HepG2 (cell line): ENCODE data around the gene EPB41. TPM values are rescaled to one million over a fixed set of nuclear protein-coding genes. Genes with fewer than 3 reads are reported as not detected.
A peak's percentile ranks its signal among the peaks of the same experiment; 100 is the strongest.

Experiments
- ATAC-seq: fragments of 200-7000 bp; cut with Tn5 transposase; 3 replicates; pipeline ENCODE4 v1.9.1; 2020; ENCODE audit warnings: mild to moderate bottlenecking, moderate library complexity
- BruUV-seq: library from RNA; stranded (reverse); fragments of 400-500 nt; replicated peaks from 2 replicates; lab custom pipeline; 2021; lab: Mats Ljungman, UMichigan
- CTCF ChIA-PET: fragments of 300-600 bp; formaldehyde crosslinking; extraction: SDS; loops from one replicate; lab custom pipeline; 2021; ENCODE audit warnings: low total read pairs, inconsistent platforms, low intra/inter-chr PET ratio; lab: Yijun Ruan, JAX
- POLR2A ChIA-PET: fragments of 350-600 bp; sonication (Branson Sonifier 250); formaldehyde crosslinking; loops from one replicate; lab custom pipeline; 2020; ENCODE audit warnings: antibody characterized with exemption, inconsistent platforms; lab: Yijun Ruan, JAX
- DNase-seq: peaks from one replicate; pipeline ENCODE4 v3.0.0-alpha.2; 2015; ENCODE audit warnings: low spot score
- FAIRE-seq: peaks from 3 replicates; lab custom pipeline; 2011; peaks lifted over from hg19 to GRCh38; lab: Jason Lieb, UNC
- H2AFZ ChIP-seq: one replicate; pipeline ENCODE4 v1.6.1; 2011; ENCODE audit warnings: low read length, inconsistent platforms
- H3K27ac ChIP-seq: fragments of 300-600 bp; 3 replicates; pipeline ENCODE4 v1.8.0; 2011; ENCODE audit warnings: mixed run types, mild to moderate bottlenecking, mixed read lengths, low read length, inconsistent platforms; ENCODE audit not compliant: insufficient read depth; ENCODE audit errors: extremely low read length
- H3K27me3 ChIP-seq, 2 experiments: fragments of 200-600 bp in 1 of 2; 2 replicates in 1 of 2; 3 replicates in 1 of 2; pipeline versions ENCODE4 v1.6.0 to v1.8.0; 2011; ENCODE audit warnings: low read length in 2 of 2, mild to moderate bottlenecking in 2 of 2, moderate library complexity in 2 of 2, inconsistent platforms in 1 of 2; ENCODE audit not compliant: insufficient read depth in 2 of 2, control insufficient read depth in 1 of 2
- H3K36me3 ChIP-seq, 2 experiments: fragments of 200-600 bp in 1 of 2; replicated peaks in 1 of 2; 2 replicates in 1 of 2; 3 replicates in 1 of 2; pipeline versions ENCODE4 v1.5.1 to v1.8.0; 2011; ENCODE audit warnings: low read length in 2 of 2, inconsistent platforms in 1 of 2; ENCODE audit not compliant: insufficient read depth in 2 of 2, control insufficient read depth in 1 of 2
- H3K4me1 ChIP-seq: 2 replicates; pipeline ENCODE4 v1.5.1; 2012; ENCODE audit warnings: low read length, inconsistent platforms; ENCODE audit not compliant: insufficient read depth
- H3K4me2 ChIP-seq: 2 replicates; pipeline ENCODE4 v1.6.0; 2011; ENCODE audit warnings: low read depth, low read length, inconsistent platforms
- H3K4me3 ChIP-seq, 3 experiments: fragments of 200-600 bp in 1 of 3; sonication (generic), shearing (Covaris generic) in 1 of 3; replicated peaks in 1 of 3; 2 replicates each; pipeline ENCODE4 v1.5.1; 2011 to 2016; ENCODE audit warnings: low read length in 3 of 3, inconsistent platforms in 2 of 3, low read depth in 2 of 3, mild to moderate bottlenecking in 2 of 3, control low read depth in 1 of 3, mixed read lengths in 1 of 3; ENCODE audit not compliant: insufficient read depth in 1 of 3
- H3K79me2 ChIP-seq: one replicate; pipeline ENCODE4 v1.6.1; 2011; ENCODE audit warnings: low read length, inconsistent platforms; ENCODE audit not compliant: insufficient read depth
- H3K9ac ChIP-seq: 2 replicates; pipeline ENCODE4 v1.6.0; 2011; ENCODE audit warnings: mild to moderate bottlenecking, low read depth, low read length, inconsistent platforms; ENCODE audit not compliant: insufficient read depth
- H3K9me3 ChIP-seq: 2 replicates; pipeline ENCODE4 v1.5.1; 2012; ENCODE audit warnings: mild to moderate bottlenecking, low read length
- H4K20me1 ChIP-seq: 2 replicates; pipeline ENCODE4 v1.6.0; 2011; ENCODE audit warnings: inconsistent platforms, mild to moderate bottlenecking, low read length, moderate library complexity; ENCODE audit not compliant: insufficient read depth
- ATF7 ChIP-seq, 2 experiments: fragments of 450-650 bp in 1 of 2; sonication (generic) in 1 of 2; formaldehyde crosslinking in 1 of 2; IDR thresholded peaks; 2 replicates each; pipeline versions ENCODE4 v1.4.0 to v1.6.1; 2016 to 2020; ENCODE audit warnings: antibody characterized with exemption in 1 of 2, mild to moderate bottlenecking in 1 of 2, missing genetic modification reagents in 1 of 2
- ETV6 ChIP-seq: sonication (generic); formaldehyde crosslinking; conservative IDR thresholded peaks from 2 replicates; pipeline ENCODE4 v1.4.0; 2020; ENCODE audit warnings: missing genetic modification reagents
- KLF16 ChIP-seq, 2 experiments: sonication (generic) in 1 of 2; formaldehyde crosslinking in 1 of 2; IDR thresholded peaks; 2 replicates each; pipeline versions ENCODE4 v1.6.1 to v1.8.0; 2016 to 2023; ENCODE audit warnings: missing genetic modification reagents in 2 of 2, missing compliant biosample characterization in 1 of 2
- KMT2A ChIP-seq: sonication (generic); formaldehyde crosslinking; IDR thresholded peaks from 2 replicates; pipeline ENCODE4 v1.4.0; 2020; ENCODE audit warnings: missing genetic modification reagents
- MTF2 ChIP-seq: sonication (generic); formaldehyde crosslinking; IDR thresholded peaks from 2 replicates; pipeline ENCODE4 v1.5.0; 2020; ENCODE audit warnings: missing genetic modification reagents, borderline replicate concordance
- NCOA2 ChIP-seq: sonication (generic); formaldehyde crosslinking; IDR thresholded peaks from 2 replicates; pipeline ENCODE4 v1.8.0; 2022; ENCODE audit warnings: inconsistent platforms
- POLR2AphosphoS5 ChIP-seq: IDR thresholded peaks from 2 replicates; pipeline ENCODE4 v1.6.1; 2012; ENCODE audit warnings: low read depth, low read length
- RORA ChIP-seq: sonication (generic); formaldehyde crosslinking; IDR thresholded peaks from 2 replicates; pipeline ENCODE4 v1.5.0; 2020; ENCODE audit warnings: mild to moderate bottlenecking, missing genetic modification reagents, moderate library complexity
- RXRA ChIP-seq: sonication (generic); formaldehyde crosslinking; IDR thresholded peaks from 2 replicates; pipeline ENCODE4 v1.5.1; 2020; ENCODE audit warnings: missing genetic modification reagents
- ZNF121 ChIP-seq: sonication (generic); formaldehyde crosslinking; IDR thresholded peaks from 2 replicates; pipeline ENCODE4 v1.5.0; 2020; ENCODE audit warnings: mild to moderate bottlenecking, missing genetic modification reagents
- ZNF234 ChIP-seq: sonication (generic); formaldehyde crosslinking; conservative IDR thresholded peaks from 2 replicates; pipeline ENCODE4 v1.5.1; 2020; ENCODE audit warnings: mild to moderate bottlenecking, missing genetic modification reagents
- ZNF501 ChIP-seq: sonication (generic); formaldehyde crosslinking; IDR thresholded peaks from 2 replicates; pipeline ENCODE4 v1.5.1; 2020; ENCODE audit warnings: mild to moderate bottlenecking, moderate library complexity, missing genetic modification reagents
- ZNF629 ChIP-seq: sonication (generic); formaldehyde crosslinking; conservative IDR thresholded peaks from 2 replicates; pipeline ENCODE4 v1.5.0; 2020; ENCODE audit warnings: missing genetic modification reagents
- ZNF644 ChIP-seq: IDR thresholded peaks from 2 replicates; pipeline ENCODE4 v1.6.1; 2016; ENCODE audit warnings: low read depth
- ZNF773 ChIP-seq: sonication (generic); formaldehyde crosslinking; IDR thresholded peaks from 2 replicates; pipeline ENCODE4 v1.4.0; 2020; ENCODE audit warnings: missing genetic modification reagents, borderline replicate concordance
- ZNF83 ChIP-seq: sonication (generic); formaldehyde crosslinking; IDR thresholded peaks from 2 replicates; pipeline ENCODE4 v1.4.0; 2020; ENCODE audit warnings: missing genetic modification reagents, mild to moderate bottlenecking, borderline replicate concordance
- WGBS: methylation state at CpG from one replicate; pipeline ENCODE4 v1.1.6; 2017; ENCODE audit warnings: low lambda C conversion rate; 5-methylcytosine and 5-hydroxymethylcytosine counted together
- in situ Hi-C: cut with HindIII; loops from 2 replicates; pipeline ENCODE4 v1.10.0; 2017; ENCODE audit warnings: low pct_unique_long_range_greater_than_20kb; ENCODE audit not compliant: extremely low pct_ligation_motif_present
- intact Hi-C: fragments of 100-400 bp; cut with micrococcal nuclease; formaldehyde crosslinking; loops from one replicate; pipeline ENCODE4 v1.10.0; 2022; ENCODE audit not compliant: unreplicated experiment
- polyA plus RNA-seq, 8 experiments: library from polyadenylated mRNA; depleted of rRNA in 3 of 8; stranded (reverse) in 7 of 8; unstranded in 1 of 8; fragments of >200 nt; fragmentation: Illumina TruSeq in 4 of 8; extraction: Trizol in 4 of 8; gene quantifications; 2 replicates each; pipeline versions ENCODE4 v1.2.1 to v1.2.3, GENCODE V29; 2011 to 2016; ENCODE audit warnings: low read depth in 4 of 8, missing spikeins in 1 of 8, mixed read lengths in 1 of 8; ENCODE audit not compliant: insufficient read depth in 1 of 8
- total RNA-seq, 5 experiments: library from RNA; depleted of rRNA; stranded (reverse); fragments of >200 nt; fragmentation: Illumina TruSeq; extraction: Trizol; gene quantifications; 2 replicates each; pipeline ENCODE4 v1.2.3, GENCODE V29; 2016; ENCODE audit warnings: low read depth in 1 of 5
- TF ChIP-seq, protein P1 (sequence below), 2 experiments: sonication (generic) in 1 of 2; formaldehyde crosslinking in 1 of 2; IDR thresholded peaks; 2 replicates each; pipeline versions ENCODE4 v1.4.0 to v1.6.1; 2018 to 2020; ENCODE audit warnings: missing genetic modification reagents in 2 of 2, borderline replicate concordance in 1 of 2, low read depth in 1 of 2, mild to moderate bottlenecking in 1 of 2, missing biosample characterization in 1 of 2

The EPB41 gene
- total and polyA plus RNA-seq, 2 of the 13 experiments (the other 11 are each of a cell fraction or from before 2014, with no cell fraction given) = 34.5 to 46.7 TPM

DNA sequence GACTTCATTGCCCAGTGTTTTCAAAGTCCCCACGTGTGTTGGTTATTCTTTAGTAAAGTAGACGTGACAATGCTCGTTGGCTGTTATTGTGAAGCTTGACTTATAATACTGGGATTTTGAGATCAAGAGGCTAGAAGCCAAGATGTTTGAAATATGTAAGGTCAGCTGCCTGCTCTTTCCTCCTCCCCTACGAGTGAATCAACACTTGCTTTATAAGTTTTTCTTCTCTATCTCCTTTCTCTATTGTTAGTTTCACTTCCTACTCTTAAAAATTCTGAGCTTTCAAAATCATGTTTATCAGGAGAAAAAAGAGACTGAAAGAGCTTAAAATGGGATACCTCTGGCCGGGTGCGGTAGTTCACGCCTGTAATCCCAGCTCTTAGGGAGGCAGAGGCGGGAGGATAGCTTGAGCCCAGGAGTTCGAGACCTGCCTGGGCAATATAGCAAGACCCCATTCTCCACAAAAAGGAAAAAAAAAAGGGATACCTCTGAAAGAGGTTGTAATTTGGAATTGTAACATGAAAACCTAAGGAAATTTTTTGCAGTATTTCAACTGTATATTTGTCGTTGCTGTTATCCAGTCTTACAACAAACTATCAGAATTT is 72.0 kb downstream of the EPB41 start:
- peaks cover 4% of the 10 kb centered on the region for H3K79me2 ChIP-seq
- no peaks in the 10 kb centered on the region for H4K20me1 ChIP-seq
- TF ChIP-seq ZNF501 (CRISPR knock-in tag) = no peak
- peak; percentile 47; the same call in 1 of the 2 replicates for TF ChIP-seq ZNF121 (CRISPR knock-in tag)
- TF ChIP-seq POLR2AphosphoS5 = no peak
- TF ChIP-seq, protein P1, sequence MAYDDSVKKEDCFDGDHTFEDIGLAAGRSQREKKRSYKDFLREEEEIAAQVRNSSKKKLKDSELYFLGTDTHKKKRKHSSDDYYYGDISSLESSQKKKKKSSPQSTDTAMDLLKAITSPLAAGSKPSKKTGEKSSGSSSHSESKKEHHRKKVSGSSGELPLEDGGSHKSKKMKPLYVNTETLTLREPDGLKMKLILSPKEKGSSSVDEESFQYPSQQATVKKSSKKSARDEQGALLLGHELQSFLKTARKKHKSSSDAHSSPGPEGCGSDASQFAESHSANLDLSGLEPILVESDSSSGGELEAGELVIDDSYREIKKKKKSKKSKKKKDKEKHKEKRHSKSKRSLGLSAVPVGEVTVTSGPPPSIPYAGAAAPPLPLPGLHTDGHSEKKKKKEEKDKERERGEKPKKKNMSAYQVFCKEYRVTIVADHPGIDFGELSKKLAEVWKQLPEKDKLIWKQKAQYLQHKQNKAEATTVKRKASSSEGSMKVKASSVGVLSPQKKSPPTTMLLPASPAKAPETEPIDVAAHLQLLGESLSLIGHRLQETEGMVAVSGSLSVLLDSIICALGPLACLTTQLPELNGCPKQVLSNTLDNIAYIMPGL (CRISPR knock-in tag; IDR thresholded peaks at IDR 0.05; ENCODE audit: borderline replicate concordance in 1 of 2, low read depth in 1 of 2) = no peak
- TF ChIP-seq ATF7 (IDR thresholded peaks at IDR 0.05) = no peak
- TF ChIP-seq ATF7 (CRISPR knock-in tag; IDR thresholded peaks at IDR 0.05) = no peak
- 95% methylated on average over 10 of the region's 10 CpGs for WGBS
- ATAC-seq (no peak), DNase-seq (no peak), FAIRE-seq (no peak)
- ChIA-PET POLR2A (no interaction called here), CTCF (no interaction called here)
- no peak overlapping the region for H3K9ac ChIP-seq
- H3K4me2 ChIP-seq = no peak overlapping the region
- no peaks in the 10 kb centered on the region for H3K27me3 ChIP-seq
- H3K4me3 ChIP-seq = no peak overlapping the region
- H3K27ac ChIP-seq = no peak overlapping the region
- peaks cover 27% of the 10 kb centered on the region for H3K4me1 ChIP-seq
- in situ Hi-C loops (loop anchor here (10.0 kb wide), 1 partner anchor 102 kb away; no protein-coding TSS in a partner anchor), intact Hi-C loops (no loop called here)
- peaks cover 0 to 14% of the 10 kb centered on the region in 2 experiments; a peak in 2 of 5 replicates for H3K36me3 ChIP-seq
- BruUV-seq = no TSS peak
- H2AFZ ChIP-seq = no peak overlapping the region
- no peaks in the 10 kb centered on the region for H3K9me3 ChIP-seq

DNA sequence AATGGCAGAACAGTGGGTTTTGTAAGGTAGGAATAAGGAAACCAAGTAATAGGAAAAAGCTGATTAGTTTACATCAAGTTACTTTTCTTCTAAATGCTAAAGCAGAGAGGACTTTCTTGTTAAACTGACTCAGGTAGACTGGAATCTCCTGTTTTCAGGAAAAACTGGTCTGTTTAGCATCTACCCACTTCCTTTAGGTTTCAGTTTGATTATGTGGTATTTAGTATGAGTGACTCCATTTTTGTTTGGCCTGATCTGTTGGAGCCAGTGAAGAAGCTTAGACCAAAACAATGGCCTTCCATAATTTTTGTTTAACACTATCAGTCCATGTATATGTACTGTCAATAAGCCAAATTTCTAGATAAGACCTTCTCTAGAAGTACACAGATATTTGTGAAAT is 88.4 kb downstream of the EPB41 start:
- H3K9ac ChIP-seq = no peak overlapping the region
- no TSS peak for BruUV-seq
- H3K4me3 ChIP-seq = no peak overlapping the region
- H3K27me3 ChIP-seq = no peaks in the 10 kb centered on the region
- H3K4me2 ChIP-seq = no peak overlapping the region
- H3K79me2 ChIP-seq = no peaks in the 10 kb centered on the region
- DNase-seq = no peak
- CTCF ChIA-PET = no interaction called here
- H3K27ac ChIP-seq = no peak overlapping the region
- H3K36me3 ChIP-seq = no peaks in the 10 kb centered on the region; a peak in 2 of 5 replicates
- intact Hi-C loops (no loop called here), in situ Hi-C loops (no loop called here)
- no peaks in the 10 kb centered on the region for H4K20me1 ChIP-seq
- FAIRE-seq = no peak
- H3K4me1 ChIP-seq = no peaks in the 10 kb centered on the region
- ATAC-seq = no peak
- H3K9me3 ChIP-seq = no peaks in the 10 kb centered on the region
- no peak overlapping the region for H2AFZ ChIP-seq
- POLR2A ChIA-PET = interaction anchor here (0.7 kb wide), 1 partner anchor 194 kb away, joined by 3 read pairs; no protein-coding TSS in a partner anchor
- TF ChIP-seq ETV6 (CRISPR knock-in tag) (no peak), MTF2 (CRISPR knock-in tag) (no peak), ZNF773 (CRISPR knock-in tag) (no peak), RORA (CRISPR knock-in tag) (no peak), KMT2A (CRISPR knock-in tag) (no peak), ZNF644 (no peak), NCOA2 (no peak), RXRA (no peak), ZNF234 (CRISPR knock-in tag) (no peak), ZNF629 (CRISPR knock-in tag) (no peak), ZNF83 (CRISPR knock-in tag) (no peak), KLF16 (CRISPR knock-in tag; IDR thresholded peaks at IDR 0.05) (no peak)
